Activated T-helper 1 cell treated with anti-CD3 and anti-CD28 coated beads, Interleukin-12 subunit alpha, Interleukin-12 subunit beta, Interleukin-2, Interleukin-4 antibody, amounts not matched to agents 30 ng/mL and 10 ng/mL and 1 ng/mL, durations not matched to agents 14 hours and 24 hours and 36 hours (primary cell): ENCODE results near the gene HSFX4. TPM values are rescaled to one million over a fixed set of nuclear protein-coding genes. Genes with fewer than 3 reads are reported as not detected.
"Not testable (repeated sequence)": the region's sequence is repeated elsewhere in the genome, so short reads cannot be mapped to it uniquely, and the experiment has no call there.

ENCODE experiments used
- DNase-seq: peaks from one replicate; pipeline ENCODE4 v3.0.0; 2021; ENCODE audit warnings: low spot score
- H3K27ac Mint-ChIP-seq: one replicate; pipeline ENCODE4 v1.8.0; 2021; ENCODE audit warnings: mild to moderate bottlenecking, mixed read lengths
- H3K27me3 Mint-ChIP-seq: one replicate; pipeline ENCODE4 v1.8.0; 2022; ENCODE audit warnings: mild to moderate bottlenecking, moderate library complexity, mixed read lengths; ENCODE audit not compliant: insufficient read depth
- H3K36me3 Mint-ChIP-seq: one replicate; pipeline ENCODE4 v1.8.0; 2021; ENCODE audit warnings: low read depth, mixed read lengths
- H3K4me1 Mint-ChIP-seq: one replicate; pipeline ENCODE4 v1.8.0; 2021; ENCODE audit warnings: low read depth, mixed read lengths
- H3K4me3 Mint-ChIP-seq: one replicate; pipeline ENCODE4 v1.8.0; 2021; ENCODE audit warnings: mild to moderate bottlenecking, moderate library complexity, mixed read lengths
- H3K9me3 Mint-ChIP-seq: one replicate; pipeline ENCODE4 v1.8.0; 2021; ENCODE audit warnings: mixed read lengths
- intact Hi-C: fragments of 100-400 bp; cut with micrococcal nuclease; formaldehyde crosslinking; loops from one replicate; pipeline ENCODE4 v1.15.1; 2024
- total RNA-seq: library from RNA; stranded (reverse); gene quantifications from 2 replicates; pipeline ENCODE4 v1.2.3, GENCODE V29; 2022

Gene HSFX4
- total RNA-seq, 1 donor from 2014 or later = not detected

DNA sequence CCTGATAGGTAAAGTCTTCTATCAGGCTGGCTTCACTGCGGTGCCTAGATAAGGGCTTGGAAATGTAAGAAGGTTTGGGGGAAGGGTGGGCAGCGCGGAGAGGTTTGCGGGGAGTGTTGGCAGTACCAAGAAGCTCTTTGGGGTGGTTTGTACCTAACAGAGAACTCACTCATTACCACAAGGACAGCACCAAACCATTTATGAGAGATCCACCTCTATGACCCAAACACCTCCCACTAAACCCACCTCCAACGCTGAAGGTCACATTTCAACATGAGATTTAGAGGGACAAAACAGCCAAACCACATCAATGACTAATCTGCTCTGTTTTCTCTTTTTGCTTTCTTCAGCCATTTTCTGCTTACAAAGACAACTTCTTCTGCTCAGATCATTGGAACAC, 4.9 kb upstream of the HSFX4 start:
- H3K27me3 Mint-ChIP-seq, H3K4me1 Mint-ChIP-seq, H3K27ac Mint-ChIP-seq, H3K9me3 Mint-ChIP-seq, H3K36me3 Mint-ChIP-seq, DNase-seq, H3K4me3 Mint-ChIP-seq, intact Hi-C loops: not testable (repeated sequence)

- H3K4me1 Mint-ChIP-seq, H3K36me3 Mint-ChIP-seq, H3K27ac Mint-ChIP-seq, H3K4me3 Mint-ChIP-seq, H3K27me3 Mint-ChIP-seq, H3K9me3 Mint-ChIP-seq, intact Hi-C loops, DNase-seq: not testable (repeated sequence)
Observed at GRCh38 chrX:149927245-149927963, 2.0 kb upstream of the HSFX4 start.

DNA sequence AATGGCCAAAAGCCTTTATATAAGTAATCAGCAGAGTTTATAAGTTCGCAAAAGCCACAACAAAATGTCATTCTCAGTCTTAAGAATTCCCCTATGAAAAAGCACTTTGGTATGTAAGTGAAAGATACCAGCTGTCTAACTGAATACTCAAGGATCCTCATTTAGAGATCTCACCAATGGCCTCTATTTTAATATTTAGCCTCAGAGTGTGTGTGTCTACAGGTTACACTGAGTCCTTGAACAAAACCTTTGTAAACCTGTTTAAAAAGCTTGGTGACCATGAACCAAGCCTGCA, 1.5 kb upstream of the HSFX4 start:
- H3K4me1 Mint-ChIP-seq, DNase-seq, intact Hi-C loops, H3K4me3 Mint-ChIP-seq, H3K27ac Mint-ChIP-seq, H3K36me3 Mint-ChIP-seq, H3K9me3 Mint-ChIP-seq, H3K27me3 Mint-ChIP-seq: not testable (repeated sequence)

- DNase-seq = peak; percentile 25
- intact Hi-C loops, H3K9me3 Mint-ChIP-seq, H3K4me1 Mint-ChIP-seq, H3K4me3 Mint-ChIP-seq, H3K36me3 Mint-ChIP-seq, H3K27me3 Mint-ChIP-seq: not testable (repeated sequence)
- peak overlapping the region; percentile 61 for H3K27ac Mint-ChIP-seq
Observed at GRCh38 chrX:149928635-149929034, 738 bp upstream of the HSFX4 start.

DNA sequence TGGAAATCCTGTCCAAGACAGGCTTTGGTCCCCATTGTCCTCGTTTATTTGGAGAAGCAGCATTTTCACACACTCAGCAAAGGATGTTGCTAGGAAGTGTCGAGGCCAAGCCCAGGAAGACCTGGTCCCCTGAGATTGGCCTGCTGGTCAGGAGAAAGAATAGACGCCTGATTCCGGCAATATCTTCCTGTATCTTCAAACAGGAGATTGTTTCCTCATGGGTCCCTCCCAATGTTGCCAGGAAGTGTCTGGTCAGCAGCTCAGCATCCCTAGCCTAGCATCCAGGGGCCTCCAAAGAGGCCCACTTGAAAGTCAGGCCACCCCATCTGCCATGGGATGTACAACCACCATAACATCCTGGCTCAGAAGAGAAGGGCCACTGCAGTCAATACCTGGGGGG, 2.0 kb downstream of the HSFX4 start:
- H3K4me3 Mint-ChIP-seq, H3K9me3 Mint-ChIP-seq, H3K27ac Mint-ChIP-seq, DNase-seq, H3K36me3 Mint-ChIP-seq, H3K4me1 Mint-ChIP-seq, H3K27me3 Mint-ChIP-seq: not testable (repeated sequence)
- intact Hi-C loops = loop anchor here (10.0 kb wide), 3 partner anchors 763 to 1463 kb away; partner anchors contain the start of genes CD99L2, MTMR1 and VMA21

DNA sequence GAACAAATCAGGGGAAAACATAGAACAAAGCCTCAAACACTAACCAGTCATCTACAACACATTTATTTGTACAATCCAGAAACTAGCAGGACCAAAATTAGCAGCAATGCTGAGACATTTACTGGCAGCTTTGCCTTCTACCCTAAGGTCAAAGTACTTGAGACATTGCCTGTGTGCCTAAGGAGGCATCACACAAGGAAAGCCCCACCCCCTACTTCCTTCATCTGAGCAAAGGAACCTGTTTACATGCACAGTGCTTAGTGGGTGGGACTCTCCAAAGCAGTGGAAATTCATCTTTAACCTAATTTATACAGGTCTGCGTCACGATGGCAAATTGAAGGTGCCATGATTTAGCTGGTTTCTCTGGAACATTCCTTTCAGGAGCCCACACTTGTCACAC, 2.8 kb downstream of the HSFX4 start:
- DNase-seq, H3K27me3 Mint-ChIP-seq, H3K4me1 Mint-ChIP-seq, H3K9me3 Mint-ChIP-seq, H3K36me3 Mint-ChIP-seq, H3K27ac Mint-ChIP-seq, H3K4me3 Mint-ChIP-seq: not testable (repeated sequence)
- intact Hi-C loops = loop anchor here (10.0 kb wide), 3 partner anchors 763 to 1463 kb away; partner anchors contain the start of genes CD99L2, MTMR1 and VMA21

GRCh38 chrX:149932970-149933369, 3.6 kb downstream of the HSFX4 start:
- not testable (repeated sequence) for DNase-seq, H3K9me3 Mint-ChIP-seq, H3K27me3 Mint-ChIP-seq, H3K36me3 Mint-ChIP-seq, H3K4me3 Mint-ChIP-seq, H3K27ac Mint-ChIP-seq, H3K4me1 Mint-ChIP-seq
- intact Hi-C loops = loop anchor here (10.0 kb wide), 3 partner anchors 762 to 1462 kb away; partner anchors contain the start of genes CD99L2, MTMR1 and VMA21

GRCh38 chrX:149933547-149933946, 4.2 kb downstream of the HSFX4 start:
- H3K9me3 Mint-ChIP-seq, H3K36me3 Mint-ChIP-seq, H3K4me1 Mint-ChIP-seq, H3K4me3 Mint-ChIP-seq, H3K27me3 Mint-ChIP-seq, DNase-seq, H3K27ac Mint-ChIP-seq: not testable (repeated sequence)
- intact Hi-C loops = loop anchor here (10.0 kb wide), 3 partner anchors 761 to 1461 kb away; partner anchors contain the start of genes CD99L2, MTMR1 and VMA21

- intact Hi-C loops = loop anchor here (10.0 kb wide), 3 partner anchors 757 to 1457 kb away; partner anchors contain the start of genes CD99L2, MTMR1 and VMA21
Observed at GRCh38 chrX:149937328-149937727, 8.0 kb downstream of the HSFX4 start.

GRCh38 chrX:149937871-149938426, 8.6 kb downstream of the HSFX4 start:
- Mint-ChIP-seq H3K4me1 (peaks cover 4% of the 10 kb centered on the region), H3K9me3 (no peaks in the 10 kb centered on the region), H3K4me3 (peak overlapping the region; percentile 92), H3K27me3 (no peaks in the 10 kb centered on the region), H3K36me3 (peaks cover 7% of the 10 kb centered on the region), H3K27ac (peak overlapping the region; percentile 100)
- peak; percentile 5 for DNase-seq
- intact Hi-C loops = loop anchor here (2.0 to 10.0 kb wide), 4 partner anchors 65 to 1457 kb away; partner anchors contain the start of genes CD99L2, MTMR1 and VMA21

More at GRCh38 chrX:149937328-149937727, 8.0 kb downstream of the HSFX4 start:
- not testable (repeated sequence) for H3K9me3 Mint-ChIP-seq, H3K4me1 Mint-ChIP-seq, DNase-seq, H3K27me3 Mint-ChIP-seq, H3K36me3 Mint-ChIP-seq
- Mint-ChIP-seq H3K4me3 (peak overlapping the region; percentile 92), H3K27ac (peak overlapping the region; percentile 100)

DNA sequence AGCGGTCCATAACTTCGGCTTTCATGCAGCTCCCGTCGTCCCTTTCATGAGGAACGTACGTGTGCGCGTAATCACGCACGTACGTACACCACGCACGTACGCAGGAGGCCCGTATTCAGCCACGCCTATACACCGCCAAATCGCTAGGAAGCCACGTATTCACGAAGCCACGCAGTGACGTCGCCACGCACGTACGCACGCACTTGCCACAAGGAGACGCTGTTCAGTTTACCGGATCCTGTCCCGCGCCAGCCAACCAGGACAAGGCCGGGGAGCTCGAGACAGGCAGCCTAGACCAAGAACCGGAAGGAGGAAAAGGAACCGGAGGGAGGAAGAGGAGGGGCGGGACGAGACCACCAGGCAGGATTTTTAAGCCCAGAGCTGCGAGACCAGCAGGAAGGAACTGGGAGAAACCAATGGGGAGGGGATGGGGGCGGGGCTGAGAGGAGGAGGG, 9.1 kb downstream of the HSFX4 start, which contains the start of gene EOLA2:
Gene EOLA2, minus strand, starts transcription at position 65 of the 454 bp plus-strand sequence. CDS start 4,617 bp downstream, outside the sequence.
- Mint-ChIP-seq H3K36me3 (peaks cover 7% of the 10 kb centered on the region), H3K27ac (peak within 1 kb of the TSS; percentile 100), H3K9me3 (no peaks in the 10 kb centered on the region), H3K27me3 (no peaks in the 10 kb centered on the region), H3K4me1 (peaks cover 4% of the 10 kb centered on the region), H3K4me3 (peak within 1 kb of the TSS; percentile 92)
- DNase-seq = peak; percentile 89
- intact Hi-C loops = loop anchor here (2.0 to 10.0 kb wide), 4 partner anchors 66 to 1456 kb away; partner anchors contain the start of genes CD99L2, MTMR1 and VMA21

- Mint-ChIP-seq H3K27me3 (no peaks in the 10 kb centered on the region), H3K27ac (peak overlapping the region; percentile 63), H3K4me1 (peaks cover 4% of the 10 kb centered on the region), H3K4me3 (peak overlapping the region; percentile 62), H3K36me3 (peaks cover 7% of the 10 kb centered on the region), H3K9me3 (no peaks in the 10 kb centered on the region)
- DNase-seq = peak; percentile 85
- intact Hi-C loops = loop anchor here (2.0 to 10.0 kb wide), 4 partner anchors 66 to 1456 kb away; partner anchors contain the start of genes CD99L2, MTMR1 and VMA21
Observed at GRCh38 chrX:149938881-149939654, 9.7 kb downstream of the HSFX4 start.

- Mint-ChIP-seq H3K27me3 (no peaks in the 10 kb centered on the region), H3K4me3 (peak overlapping the region; percentile 79), H3K36me3 (peaks cover 4% of the 10 kb centered on the region), H3K27ac (peak overlapping the region; percentile 84), H3K4me1 (peaks cover under 1% of the 10 kb centered on the region), H3K9me3 (no peaks in the 10 kb centered on the region)
- DNase-seq = no peak
- intact Hi-C loops = loop anchor here (2.0 to 10.0 kb wide), 4 partner anchors 67 to 1455 kb away; partner anchors contain the start of genes CD99L2, MTMR1 and VMA21
Observed at GRCh38 chrX:149939655-149939904, 10.2 kb downstream of the HSFX4 start.
